Activated CD8-positive, alpha-beta T cell treated with anti-CD3 and anti-CD28 coated beads, Interleukin-2, amount 10 ng/mL, durations not matched to agents 7 days and 5 days (primary cell): ENCODE data around the gene CHRDL1. TPM values are rescaled to one million over a fixed set of nuclear protein-coding genes. Genes with fewer than 3 reads are reported as not detected.
"Not testable (repeated sequence)": the region's sequence is repeated elsewhere in the genome, so short reads cannot be mapped to it uniquely, and the experiment has no call there.

Experiments
- ATAC-seq: fragments of 150-1000 bp; cut with Tn5 transposase; one replicate; pipeline ENCODE4 v1.10.0; 2021; ENCODE audit warnings: moderate library complexity
- CTCF ChIA-PET: fragments of 350-600 bp; sonication (Branson Sonifier 250); formaldehyde crosslinking; loops from one replicate; lab custom pipeline; 2021; ENCODE audit warnings: antibody characterized with exemption; lab: Charles Lee
- POLR2A ChIA-PET: fragments of 350-600 bp; sonication (Branson Sonifier 250); formaldehyde crosslinking; loops from one replicate; lab custom pipeline; 2021; ENCODE audit warnings: antibody characterized with exemption; lab: Charles Lee
- DNase-seq: peaks from one replicate; pipeline ENCODE4 v3.0.0-alpha.2; 2020
- H3K27ac Mint-ChIP-seq: one replicate; pipeline ENCODE4 v1.8.0; 2021; ENCODE audit warnings: mild to moderate bottlenecking, mixed read lengths
- H3K27me3 Mint-ChIP-seq: one replicate; pipeline ENCODE4 v1.8.0; 2021; ENCODE audit warnings: low read depth, mixed read lengths
- H3K36me3 Mint-ChIP-seq: one replicate; pipeline ENCODE4 v1.8.0; 2021; ENCODE audit warnings: low read depth, mixed read lengths
- H3K4me1 Mint-ChIP-seq: one replicate; pipeline ENCODE4 v1.8.0; 2021; ENCODE audit warnings: low read depth, mixed read lengths
- H3K4me3 Mint-ChIP-seq: one replicate; pipeline ENCODE4 v1.8.0; 2021; ENCODE audit warnings: mild to moderate bottlenecking, mixed read lengths
- H3K9me3 Mint-ChIP-seq: one replicate; pipeline ENCODE4 v1.8.0; 2022; ENCODE audit warnings: mixed read lengths; ENCODE audit not compliant: insufficient read depth
- total RNA-seq, 2 experiments: library from RNA; stranded (reverse); gene quantifications; one replicate each; pipeline ENCODE4 v1.2.3, GENCODE V29; 2021

The CHRDL1 gene
- total RNA-seq, 2 experiments from 2014 or later: not detected

- ChIA-PET POLR2A (no interaction called here), CTCF (no interaction called here)
- Mint-ChIP-seq H3K27me3 (no peaks in the 10 kb centered on the region), H3K9me3 (no peaks in the 10 kb centered on the region), H3K36me3 (no peaks in the 10 kb centered on the region), H3K4me1 (no peaks in the 10 kb centered on the region), H3K27ac (no peak overlapping the region), H3K4me3 (no peak overlapping the region)
- ATAC-seq (no peak), DNase-seq (no peak)
These were observed 111.0 kb downstream of the CHRDL1 start for GRCh38 chrX:110684653-110685052.

GRCh38 chrX:110683925-110684324 lies 111.7 kb downstream of the CHRDL1 start:
- no peaks in the 10 kb centered on the region for H3K27me3 Mint-ChIP-seq
- H3K4me1 Mint-ChIP-seq: no peaks in the 10 kb centered on the region
- no peak for ATAC-seq
- no peak for DNase-seq
- ChIA-PET POLR2A (no interaction called here), CTCF (no interaction called here)
- no peak overlapping the region for H3K4me3 Mint-ChIP-seq
- no peak overlapping the region for H3K27ac Mint-ChIP-seq
- H3K36me3 Mint-ChIP-seq: no peaks in the 10 kb centered on the region
- H3K9me3 Mint-ChIP-seq: no peaks in the 10 kb centered on the region

GRCh38 chrX:110678591-110678990 lies 117.0 kb downstream of the CHRDL1 start:
- H3K9me3 Mint-ChIP-seq: no peaks in the 10 kb centered on the region
- no peak for ATAC-seq
- H3K27me3 Mint-ChIP-seq: no peaks in the 10 kb centered on the region
- H3K4me1 Mint-ChIP-seq: no peaks in the 10 kb centered on the region
- no peaks in the 10 kb centered on the region for H3K36me3 Mint-ChIP-seq
- no peak overlapping the region for H3K27ac Mint-ChIP-seq
- DNase-seq: no peak
- CTCF ChIA-PET: no interaction called here
- POLR2A ChIA-PET: no interaction called here
- no peak overlapping the region for H3K4me3 Mint-ChIP-seq

- Mint-ChIP-seq H3K9me3 (no peaks in the 10 kb centered on the region), H3K4me3 (no peak overlapping the region), H3K4me1 (no peaks in the 10 kb centered on the region), H3K36me3 (no peaks in the 10 kb centered on the region), H3K27me3 (no peaks in the 10 kb centered on the region), H3K27ac (no peak overlapping the region)
- no peak for ATAC-seq
- ChIA-PET CTCF (no interaction called here), POLR2A (no interaction called here)
- DNase-seq: no peak
These were observed 119.7 kb downstream of the CHRDL1 start for GRCh38 chrX:110675886-110676285.

GRCh38 chrX:110671068-110671803 lies 124.4 kb downstream of the CHRDL1 start:
- no peaks in the 10 kb centered on the region for H3K4me1 Mint-ChIP-seq
- POLR2A ChIA-PET: no interaction called here
- H3K36me3 Mint-ChIP-seq: no peaks in the 10 kb centered on the region
- H3K27me3 Mint-ChIP-seq: no peaks in the 10 kb centered on the region
- H3K9me3 Mint-ChIP-seq: no peaks in the 10 kb centered on the region
- no peak for DNase-seq
- H3K27ac Mint-ChIP-seq: no peak overlapping the region
- ATAC-seq: no peak
- H3K4me3 Mint-ChIP-seq: no peak overlapping the region
- CTCF ChIA-PET: no interaction called here

GRCh38 chrX:110669572-110669971 lies 126.0 kb downstream of the CHRDL1 start:
- DNase-seq (no peak), ATAC-seq (no peak)
- H3K4me3 Mint-ChIP-seq: no peak overlapping the region
- H3K9me3 Mint-ChIP-seq: no peaks in the 10 kb centered on the region
- no peaks in the 10 kb centered on the region for H3K27me3 Mint-ChIP-seq
- CTCF ChIA-PET: no interaction called here
- H3K27ac Mint-ChIP-seq: no peak overlapping the region
- H3K36me3 Mint-ChIP-seq: no peaks in the 10 kb centered on the region
- POLR2A ChIA-PET: no interaction called here
- no peaks in the 10 kb centered on the region for H3K4me1 Mint-ChIP-seq

GRCh38 chrX:110667706-110668105 lies 127.9 kb downstream of the CHRDL1 start:
- no peaks in the 10 kb centered on the region for H3K4me1 Mint-ChIP-seq
- H3K27ac Mint-ChIP-seq: no peak overlapping the region
- no peak overlapping the region for H3K4me3 Mint-ChIP-seq
- DNase-seq: no peak
- H3K9me3 Mint-ChIP-seq: no peaks in the 10 kb centered on the region
- no peak for ATAC-seq
- no peaks in the 10 kb centered on the region for H3K27me3 Mint-ChIP-seq
- H3K36me3 Mint-ChIP-seq: no peaks in the 10 kb centered on the region
- POLR2A ChIA-PET: no interaction called here
- CTCF ChIA-PET: no interaction called here

- ChIA-PET CTCF (interaction anchor here (0.6 kb wide), 1 partner anchor 346 kb away, joined by 3 read pairs; no protein-coding TSS in a partner anchor), POLR2A (no interaction called here)
- ATAC-seq (no peak), DNase-seq (peak; percentile 23)
- Mint-ChIP-seq H3K9me3 (no peaks in the 10 kb centered on the region), H3K36me3 (no peaks in the 10 kb centered on the region), H3K27ac (no peak overlapping the region), H3K4me1 (no peaks in the 10 kb centered on the region), H3K27me3 (no peaks in the 10 kb centered on the region), H3K4me3 (no peak overlapping the region)
These were observed 130.2 kb downstream of the CHRDL1 start for GRCh38 chrX:110665223-110666002.

GRCh38 chrX:110657073-110657472 lies 138.5 kb downstream of the CHRDL1 start:
- Mint-ChIP-seq H3K27me3 (no peaks in the 10 kb centered on the region), H3K9me3 (no peaks in the 10 kb centered on the region), H3K36me3 (no peaks in the 10 kb centered on the region), H3K4me3 (no peak overlapping the region), H3K4me1 (no peaks in the 10 kb centered on the region), H3K27ac (no peak overlapping the region)
- CTCF ChIA-PET: no interaction called here
- DNase-seq (no peak), ATAC-seq (no peak)
- POLR2A ChIA-PET: no interaction called here

- POLR2A ChIA-PET, CTCF ChIA-PET, H3K4me1 Mint-ChIP-seq, H3K36me3 Mint-ChIP-seq, ATAC-seq, H3K4me3 Mint-ChIP-seq, DNase-seq, H3K27ac Mint-ChIP-seq, H3K27me3 Mint-ChIP-seq, H3K9me3 Mint-ChIP-seq: not testable (repeated sequence)
These were observed 141.3 kb downstream of the CHRDL1 start for GRCh38 chrX:110654280-110654679.

GRCh38 chrX:110646386-110646785 lies 149.2 kb downstream of the CHRDL1 start:
- Mint-ChIP-seq H3K36me3 (no peaks in the 10 kb centered on the region), H3K27ac (no peak overlapping the region), H3K4me3 (no peak overlapping the region), H3K9me3 (no peaks in the 10 kb centered on the region), H3K4me1 (no peaks in the 10 kb centered on the region), H3K27me3 (no peaks in the 10 kb centered on the region)
- DNase-seq (no peak), ATAC-seq (no peak)
- ChIA-PET CTCF (no interaction called here), POLR2A (no interaction called here)
